Gastrocnemius medialis (tissue), 4 donors: ENCODE results near the gene NME8. TPM values are rescaled to one million over a fixed set of nuclear protein-coding genes. Genes with fewer than 3 reads are reported as not detected.

ENCODE experiments used
- ATAC-seq, 2 donors: fragments of 150-250 bp; one replicate each; pipeline ENCODE4 v1.9.1; 2016
- DNase-seq, 2 donors: peaks; one replicate each; pipeline ENCODE4 v3.0.0-alpha.2; 2019
- H3K27ac ChIP-seq, 4 donors: fragments of 200-600 bp; sonication (generic); 1 replicate in 1 of 4; 2 replicates in 3 of 4; pipeline ENCODE4 v1.5.1; 2016 to 2018; ENCODE audit warnings: mild to moderate bottlenecking in 2 of 4, moderate library complexity in 1 of 4
- H3K27me3 ChIP-seq, 3 donors: fragments of 200-600 bp; sonication (generic) in 2 of 3; 1 replicate in 1 of 3; 2 replicates in 2 of 3; pipeline versions ENCODE4 v1.5.1 to v1.6.0; 2016 to 2019; ENCODE audit warnings: mild to moderate bottlenecking in 1 of 3, moderate library complexity in 1 of 3
- H3K36me3 ChIP-seq, 2 donors: fragments of 200-600 bp; sonication (generic) in 1 of 2; one replicate each; pipeline ENCODE4 v1.5.1; 2017 to 2018
- H3K4me1 ChIP-seq, 2 donors: fragments of 200-600 bp; sonication (generic) in 1 of 2; one replicate each; pipeline ENCODE4 v1.5.1; 2016 to 2017; ENCODE audit warnings: mild to moderate bottlenecking in 2 of 2
- H3K4me3 ChIP-seq, 4 donors: fragments of 200-600 bp; sonication (generic) in 3 of 4; 1 replicate in 1 of 4; 2 replicates in 3 of 4; pipeline ENCODE4 v1.5.1; 2016 to 2019; ENCODE audit warnings: mild to moderate bottlenecking in 2 of 4
- H3K9me3 ChIP-seq, 3 donors: fragments of 200-600 bp; sonication (generic) in 2 of 3; 1 replicate in 1 of 3; 2 replicates in 2 of 3; pipeline ENCODE4 v1.5.1; 2016 to 2019
- CTCF ChIP-seq, 5 experiments: fragments of 450-650 bp in 3 of 5; fragments of 200-600 bp in 2 of 5; sonication (generic) in 2 of 5; IDR thresholded peaks in 4 of 5; conservative IDR thresholded peaks in 1 of 5; 1 replicate in 4 of 5; 2 replicates in 1 of 5; pipeline ENCODE4 v1.5.1; 2016 to 2019; ENCODE audit warnings: antibody characterized with exemption in 5 of 5, mild to moderate bottlenecking in 3 of 5, moderate library complexity in 3 of 5
- POLR2A ChIP-seq, 2 donors: fragments of 450-650 bp; IDR thresholded peaks; one replicate each; pipeline ENCODE4 v1.6.1; 2017; ENCODE audit warnings: antibody characterized with exemption in 2 of 2, mild to moderate bottlenecking in 2 of 2, moderate library complexity in 2 of 2
- in situ Hi-C, 4 donors: fragments of 200-750 bp; cut with MboI; loops; one replicate each; pipeline versions ENCODE4 v1.15.0 to v1.8.0; 2017; ENCODE audit warnings: low sequenced_read_pairs in 4 of 4
- intact Hi-C: fragments of 100-400 bp; cut with DNase I; formaldehyde crosslinking; loops from one replicate; pipeline ENCODE4 v1.15.1; 2023; ENCODE audit warnings: low total_unique reads
- total RNA-seq, 4 donors: library from RNA; depleted of rRNA; stranded (reverse); fragments of >200 nt; gene quantifications; one replicate each; pipeline versions ENCODE4 v1.1.0 to v1.2.3, GENCODE V29; 2016

NME8 gene
- total RNA-seq, 4 donors from 2014 or later: not detected

GRCh38 chr7:37893359-37893758, 45.0 kb downstream of the NME8 start:
- H3K4me1 ChIP-seq: no peaks in the 10 kb centered on the region
- in situ Hi-C loops: no loop called here
- TF ChIP-seq CTCF (IDR thresholded peaks at IDR 0.05 in 4 of 5, conservative IDR thresholded peaks at IDR 0.05 in 1 of 5): no peak
- TF ChIP-seq POLR2A (IDR thresholded peaks at IDR 0.05): no peak
- H3K27me3 ChIP-seq: no peaks in the 10 kb centered on the region
- ATAC-seq (no peak), DNase-seq (no peak)
- intact Hi-C loops: no loop called here
- H3K4me3 ChIP-seq: no peak overlapping the region
- no peaks in the 10 kb centered on the region for H3K9me3 ChIP-seq
- H3K27ac ChIP-seq: no peak overlapping the region
- no peaks in the 10 kb centered on the region for H3K36me3 ChIP-seq

GRCh38 chr7:37894671-37895070, 46.3 kb downstream of the NME8 start:
- Histone ChIP-seq H3K27me3 (no peaks in the 10 kb centered on the region), H3K4me3 (no peak overlapping the region), H3K36me3 (no peaks in the 10 kb centered on the region), H3K27ac (no peak overlapping the region), H3K4me1 (no peaks in the 10 kb centered on the region), H3K9me3 (no peaks in the 10 kb centered on the region)
- in situ Hi-C loops (no loop called here), intact Hi-C loops (no loop called here)
- ATAC-seq (no peak), DNase-seq (no peak)
- no peak for TF ChIP-seq CTCF (IDR thresholded peaks at IDR 0.05 in 4 of 5, conservative IDR thresholded peaks at IDR 0.05 in 1 of 5)
- no peak for TF ChIP-seq POLR2A (IDR thresholded peaks at IDR 0.05)

GRCh38 chr7:37899712-37900247, 51.4 kb downstream of the NME8 start:
- no peaks in the 10 kb centered on the region for H3K9me3 ChIP-seq
- peaks cover 5 to 12% of the 10 kb centered on the region in 2 donors for H3K4me1 ChIP-seq
- in situ Hi-C loops (loop anchor here (5.0 to 25.0 kb wide), 5 partner anchors 205 to 438 kb away; no protein-coding TSS in a partner anchor), intact Hi-C loops (loop anchor here (5.0 kb wide), 2 partner anchors 203 to 323 kb away; no protein-coding TSS in a partner anchor)
- DNase-seq (no peak), ATAC-seq (no peak)
- no peaks in the 10 kb centered on the region for H3K27me3 ChIP-seq
- no peak overlapping the region for H3K27ac ChIP-seq
- TF ChIP-seq POLR2A (IDR thresholded peaks at IDR 0.05) (no peak), CTCF (IDR thresholded peaks at IDR 0.05 in 4 of 5, conservative IDR thresholded peaks at IDR 0.05 in 1 of 5) (no peak)
- no peaks in the 10 kb centered on the region for H3K36me3 ChIP-seq
- no peak overlapping the region for H3K4me3 ChIP-seq

GRCh38 chr7:37901236-37901827, 52.9 kb downstream of the NME8 start:
- in situ Hi-C loops: loop anchor here (5.0 to 25.0 kb wide), 5 partner anchors 203 to 436 kb away; no protein-coding TSS in a partner anchor

More at GRCh38 chr7:37901236-37901827, 52.9 kb downstream of the NME8 start:
- ATAC-seq: peak in 1 of 2 donors; percentile 53
- no peak for DNase-seq
- TF ChIP-seq CTCF (IDR thresholded peaks at IDR 0.05 in 4 of 5, conservative IDR thresholded peaks at IDR 0.05 in 1 of 5) (peak; percentile 33 to 59 (median 38)), POLR2A (IDR thresholded peaks at IDR 0.05) (no peak)
- H3K4me3 ChIP-seq: no peak overlapping the region
- intact Hi-C loops: loop anchor here (5.0 kb wide), 2 partner anchors 201 to 321 kb away; no protein-coding TSS in a partner anchor
- H3K27me3 ChIP-seq: no peaks in the 10 kb centered on the region
- H3K9me3 ChIP-seq: no peaks in the 10 kb centered on the region
- no peak overlapping the region for H3K27ac ChIP-seq
- no peaks in the 10 kb centered on the region for H3K36me3 ChIP-seq
- H3K4me1 ChIP-seq: peaks cover 5 to 12% of the 10 kb centered on the region in 2 donors
